Transverse colon (tissue), 4 donors: ENCODE measurements around the gene CDT1. TPM values are rescaled to one million over a fixed set of nuclear protein-coding genes. Genes with fewer than 3 reads are reported as not detected.

Experiments
- DNase-seq: peaks from one replicate; pipeline ENCODE4 v3.0.0-alpha.2; 2019
- H3K27ac ChIP-seq, 4 donors: fragments of 200-600 bp; sonication (generic); 2 replicates each; pipeline ENCODE4 v1.5.1; 2016 to 2018; ENCODE audit warnings: inconsistent platforms in 4 of 4
- H3K27me3 ChIP-seq: fragments of 200-600 bp; sonication (generic); 2 replicates; pipeline ENCODE4 v1.5.1; 2017; ENCODE audit warnings: inconsistent platforms
- H3K36me3 ChIP-seq, 4 donors: fragments of 200-600 bp; sonication (generic); 2 replicates each; pipeline ENCODE4 v1.5.1; 2017 to 2019; ENCODE audit warnings: inconsistent platforms in 4 of 4
- H3K4me1 ChIP-seq, 4 donors: fragments of 200-600 bp; sonication (generic); 2 replicates each; pipeline ENCODE4 v1.5.1; 2017 to 2020; ENCODE audit warnings: inconsistent platforms in 4 of 4
- H3K4me3 ChIP-seq, 4 donors: fragments of 200-600 bp; sonication (generic); 1 replicate in 1 of 4; 2 replicates in 3 of 4; pipeline versions ENCODE4 v1.5.1 to v1.6.1; 2017 to 2019; ENCODE audit warnings: inconsistent platforms in 4 of 4
- H3K9me3 ChIP-seq, 2 donors: fragments of 200-600 bp; sonication (generic); 2 replicates each; pipeline ENCODE4 v1.5.1; 2017 to 2019; ENCODE audit warnings: inconsistent platforms in 2 of 2
- EP300 ChIP-seq: sonication (generic); formaldehyde crosslinking; IDR thresholded peaks from one replicate; pipeline ENCODE4 v1.6.1; 2017; ENCODE audit warnings: antibody characterized with exemption, low read depth
- POLR2A ChIP-seq: fragments of 450-650 bp; IDR thresholded peaks from one replicate; pipeline ENCODE4 v1.6.1; 2016; ENCODE audit warnings: antibody characterized with exemption, mild to moderate bottlenecking, moderate library complexity
- POLR2AphosphoS5 ChIP-seq, 3 donors: sonication (generic); formaldehyde crosslinking; IDR thresholded peaks; one replicate each; pipeline ENCODE4 v1.6.1; 2016; ENCODE audit warnings: antibody characterized with exemption in 3 of 3
- WGBS, 2 donors: methylation state at CpG; one replicate each; pipeline ENCODE4 v1.1.5; 2018; ENCODE audit warnings: low coverage in 1 of 2; 5-methylcytosine and 5-hydroxymethylcytosine counted together
- in situ Hi-C, 4 donors: fragments of 200-750 bp; cut with MboI; loops; one replicate each; pipeline versions ENCODE4 v1.15.0 to v1.15.1; 2017; ENCODE audit warnings: low sequenced_read_pairs in 3 of 4, low pct_ligation_motif_present in 1 of 4, low pct_unique_long_range_greater_than_20kb in 1 of 4
- intact Hi-C: fragments of 100-400 bp; cut with DNase I; formaldehyde crosslinking; loops from one replicate; pipeline ENCODE4 v1.15.1; 2023; ENCODE audit warnings: low total_unique reads
- total RNA-seq, 4 donors: library from RNA; depleted of rRNA; stranded (reverse); fragments of >200 nt; gene quantifications; one replicate each; pipeline ENCODE4 v1.1.0, GENCODE V29; 2016
- TF ChIP-seq, protein P1 (sequence below), 5 experiments: fragments of 200-600 bp in 3 of 5; fragments of 450-650 bp in 2 of 5; sonication (generic) in 3 of 5; IDR thresholded peaks; 1 replicate in 2 of 5; 2 replicates in 3 of 5; pipeline ENCODE4 v1.5.1; 2016 to 2017; ENCODE audit warnings: antibody characterized with exemption in 5 of 5, inconsistent platforms in 3 of 5, mild to moderate bottlenecking in 2 of 5, moderate library complexity in 1 of 5

CDT1 gene
- total RNA-seq, 4 donors from 2014 or later, result 3.8 to 12.5 (median 6.7) TPM; not detected in 1

DNA sequence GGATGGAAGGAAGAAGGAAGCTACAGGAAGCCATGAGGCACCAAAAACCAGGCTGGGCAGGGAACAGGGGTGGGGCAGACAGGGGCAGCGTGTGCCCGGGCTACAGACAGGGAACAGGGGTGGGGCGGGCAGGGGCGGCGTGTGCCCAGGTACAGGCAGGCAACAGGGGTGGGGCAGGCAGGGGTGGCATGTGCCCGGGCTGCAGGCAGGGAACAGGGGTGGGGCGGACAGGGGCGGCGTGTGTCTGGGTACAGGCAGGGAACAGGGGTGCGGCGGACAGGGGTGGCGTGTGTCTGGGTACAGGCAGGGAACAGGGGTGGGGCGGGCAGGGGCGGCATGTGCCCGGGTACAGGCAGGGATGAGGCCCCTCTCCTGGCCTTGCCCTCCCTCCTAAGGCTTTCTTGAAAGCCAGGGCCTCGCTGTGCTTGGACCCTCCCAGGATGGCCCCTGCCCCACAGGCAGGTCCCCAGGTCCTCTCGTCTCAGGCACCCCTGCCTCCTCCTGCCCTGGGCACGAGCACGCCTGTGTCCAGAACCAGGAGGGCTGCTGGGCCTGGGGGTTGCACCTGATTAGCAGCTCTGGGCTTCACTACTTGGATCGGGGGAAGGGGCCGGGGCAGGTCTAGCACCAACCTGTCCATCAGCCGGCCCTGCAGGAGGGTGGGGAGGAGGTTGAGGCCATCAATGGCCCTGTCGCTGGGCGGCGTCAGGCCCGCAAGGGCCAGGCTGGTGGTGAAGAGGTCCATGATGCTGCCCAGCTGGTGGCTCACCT lies 22.7 kb downstream of the CDT1 start:
- H3K27me3 ChIP-seq, result no peaks in the 10 kb centered on the region
- H3K4me1 ChIP-seq, result peaks cover 0 to 11% (median 4%) of the 10 kb centered on the region in 4 donors
- H3K27ac ChIP-seq, result peak overlapping the region in 3 of 4 donors; percentile 8 to 46 (median 40)
- peaks cover 0 to 14% (median 3%) of the 10 kb centered on the region in 4 donors for H3K36me3 ChIP-seq
- TF ChIP-seq EP300 (no peak), POLR2A (no peak), POLR2AphosphoS5 (IDR thresholded peaks at IDR 0.05) (no peak)
- TF ChIP-seq, protein P1, sequence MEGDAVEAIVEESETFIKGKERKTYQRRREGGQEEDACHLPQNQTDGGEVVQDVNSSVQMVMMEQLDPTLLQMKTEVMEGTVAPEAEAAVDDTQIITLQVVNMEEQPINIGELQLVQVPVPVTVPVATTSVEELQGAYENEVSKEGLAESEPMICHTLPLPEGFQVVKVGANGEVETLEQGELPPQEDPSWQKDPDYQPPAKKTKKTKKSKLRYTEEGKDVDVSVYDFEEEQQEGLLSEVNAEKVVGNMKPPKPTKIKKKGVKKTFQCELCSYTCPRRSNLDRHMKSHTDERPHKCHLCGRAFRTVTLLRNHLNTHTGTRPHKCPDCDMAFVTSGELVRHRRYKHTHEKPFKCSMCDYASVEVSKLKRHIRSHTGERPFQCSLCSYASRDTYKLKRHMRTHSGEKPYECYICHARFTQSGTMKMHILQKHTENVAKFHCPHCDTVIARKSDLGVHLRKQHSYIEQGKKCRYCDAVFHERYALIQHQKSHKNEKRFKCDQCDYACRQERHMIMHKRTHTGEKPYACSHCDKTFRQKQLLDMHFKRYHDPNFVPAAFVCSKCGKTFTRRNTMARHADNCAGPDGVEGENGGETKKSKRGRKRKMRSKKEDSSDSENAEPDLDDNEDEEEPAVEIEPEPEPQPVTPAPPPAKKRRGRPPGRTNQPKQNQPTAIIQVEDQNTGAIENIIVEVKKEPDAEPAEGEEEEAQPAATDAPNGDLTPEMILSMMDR (IDR thresholded peaks at IDR 0.05), result no peak
- DNase-seq, result peak; percentile 73
- WGBS, 2 donors, result 71% methylated on average over 19 of the region's 26 CpGs; no CpG with 5 or more reads in 1 of the 2 donors
- in situ Hi-C loops, result no loop called here
- intact Hi-C loops, result no loop called here
- no peaks in the 10 kb centered on the region for H3K9me3 ChIP-seq
- H3K4me3 ChIP-seq, result no peak overlapping the region

DNA sequence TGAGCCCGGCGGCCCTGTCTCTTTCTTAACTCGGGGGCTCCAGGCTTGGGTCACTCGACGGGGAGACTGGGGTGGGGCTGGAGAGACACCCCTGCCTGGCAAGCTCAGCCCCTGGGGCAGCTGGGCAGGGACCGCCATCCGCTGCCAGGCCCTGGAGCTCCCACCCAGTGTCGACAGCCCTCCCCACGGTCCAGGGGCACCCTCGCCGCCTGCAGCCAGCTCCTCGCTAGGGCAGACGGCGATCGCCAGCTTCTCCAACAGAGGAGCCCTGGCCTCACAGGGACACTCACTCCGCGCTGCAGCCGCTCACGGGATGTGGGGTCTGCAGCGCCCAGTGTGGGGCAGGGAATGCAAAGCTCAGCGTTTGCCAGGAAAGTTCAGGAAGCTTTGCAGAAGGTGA lies 24.1 kb downstream of the CDT1 start:
- H3K4me3 ChIP-seq, result no peak overlapping the region
- no peaks in the 10 kb centered on the region for H3K9me3 ChIP-seq
- in situ Hi-C loops, result no loop called here
- DNase-seq, result no peak
- intact Hi-C loops, result no loop called here
- no peak overlapping the region for H3K27ac ChIP-seq
- TF ChIP-seq, protein P1 (IDR thresholded peaks at IDR 0.05), result no peak
- TF ChIP-seq EP300, result no peak
- no peak for TF ChIP-seq POLR2A
- TF ChIP-seq POLR2AphosphoS5 (IDR thresholded peaks at IDR 0.05), result no peak
- 92% methylated on average over 21 of the region's 21 CpGs; no CpG with 5 or more reads in 1 of the 2 donors for WGBS, 2 donors
- H3K27me3 ChIP-seq, result no peaks in the 10 kb centered on the region
- peaks cover 0 to 11% (median 4%) of the 10 kb centered on the region in 4 donors for H3K4me1 ChIP-seq
- H3K36me3 ChIP-seq, result peaks cover 0 to 8% (median 0%) of the 10 kb centered on the region in 4 donors

DNA sequence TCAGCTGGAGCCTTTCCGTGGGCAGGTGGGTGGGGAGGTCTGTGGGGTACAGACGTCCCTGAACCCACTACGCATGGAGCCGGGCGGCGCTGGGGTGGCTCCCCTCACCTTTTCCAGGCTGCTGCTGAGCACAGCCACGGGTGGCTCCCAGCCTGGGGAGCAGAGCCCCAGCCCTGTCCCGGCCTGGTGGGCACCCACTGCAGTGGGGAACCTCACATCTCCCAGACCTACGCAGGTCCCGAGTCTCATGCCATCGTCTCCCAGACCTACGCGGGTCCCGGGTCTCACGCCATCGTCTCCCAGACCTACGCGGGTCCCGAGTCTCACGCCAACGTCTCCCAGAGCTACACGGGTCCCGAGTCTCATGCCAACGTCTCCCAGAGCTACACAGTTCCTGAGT lies 25.1 kb downstream of the CDT1 start:
- TF ChIP-seq EP300 (no peak), POLR2A (no peak), POLR2AphosphoS5 (IDR thresholded peaks at IDR 0.05) (no peak)
- TF ChIP-seq, protein P1 (IDR thresholded peaks at IDR 0.05), result no peak
- peaks cover 0 to 11% (median 4%) of the 10 kb centered on the region in 4 donors for H3K4me1 ChIP-seq
- H3K9me3 ChIP-seq, result no peaks in the 10 kb centered on the region
- no peak for DNase-seq
- H3K27me3 ChIP-seq, result no peaks in the 10 kb centered on the region
- 87 to 90% methylated on average over 3 to 24 of the region's 24 CpGs for WGBS, 2 donors
- H3K27ac ChIP-seq, result no peak overlapping the region
- no peak overlapping the region for H3K4me3 ChIP-seq
- in situ Hi-C loops, result no loop called here
- H3K36me3 ChIP-seq, result peaks cover 0 to 8% (median 0%) of the 10 kb centered on the region in 4 donors
- intact Hi-C loops, result no loop called here

DNA sequence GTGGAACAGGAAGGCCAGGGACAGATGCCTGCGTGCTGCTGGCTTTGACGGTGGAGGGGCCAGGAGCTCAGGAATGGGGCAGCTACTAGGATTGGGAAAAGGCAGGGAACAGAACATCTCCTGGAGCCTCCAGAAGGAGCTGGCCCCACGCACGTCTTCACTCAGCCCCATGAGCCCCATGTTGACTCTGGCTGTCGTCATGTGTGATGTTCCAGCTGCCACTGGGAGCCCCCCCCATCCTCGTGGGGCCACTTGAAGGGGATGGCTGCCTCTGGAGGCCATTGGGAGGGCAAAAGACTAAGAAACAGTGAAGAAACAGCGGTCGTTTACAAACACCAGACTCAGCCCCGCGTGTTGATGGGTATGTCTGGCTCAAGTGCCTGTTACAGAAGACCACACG lies 26.7 kb downstream of the CDT1 start:
- intact Hi-C loops (no loop called here), in situ Hi-C loops (no loop called here)
- Histone ChIP-seq H3K36me3 (peaks cover 0 to 8% (median 0%) of the 10 kb centered on the region in 4 donors), H3K27ac (peak overlapping the region in 2 of 4 donors; percentile 25 to 55), H3K4me3 (no peak overlapping the region), H3K27me3 (no peaks in the 10 kb centered on the region), H3K9me3 (no peaks in the 10 kb centered on the region), H3K4me1 (peaks cover 0 to 11% (median 4%) of the 10 kb centered on the region in 4 donors)
- DNase-seq, result peak; percentile 41
- peak in 2 of 3 donors; percentile 53 to 73 for TF ChIP-seq POLR2AphosphoS5 (IDR thresholded peaks at IDR 0.05)
- peak; percentile 43 for TF ChIP-seq EP300
- TF ChIP-seq, protein P1 (IDR thresholded peaks at IDR 0.05), result no peak
- no peak for TF ChIP-seq POLR2A
- 40 to 60% methylated on average over 1 to 10 of the region's 11 CpGs for WGBS, 2 donors
